GM21526 (cell line): ENCODE measurements around the gene CSMD2.
"Not testable (repeated sequence)": the region's sequence is repeated elsewhere in the genome, so short reads cannot be mapped to it uniquely, and the experiment has no call there.

Experiments
- ATAC-seq: cut with Tn5 transposase; IDR thresholded peaks from one replicate; pipeline ENCODE4 v1.9.1; 2021; ENCODE audit warnings: moderate library complexity; ENCODE audit not compliant: unreplicated experiment, low FRiP score

Gene CSMD2

DNA sequence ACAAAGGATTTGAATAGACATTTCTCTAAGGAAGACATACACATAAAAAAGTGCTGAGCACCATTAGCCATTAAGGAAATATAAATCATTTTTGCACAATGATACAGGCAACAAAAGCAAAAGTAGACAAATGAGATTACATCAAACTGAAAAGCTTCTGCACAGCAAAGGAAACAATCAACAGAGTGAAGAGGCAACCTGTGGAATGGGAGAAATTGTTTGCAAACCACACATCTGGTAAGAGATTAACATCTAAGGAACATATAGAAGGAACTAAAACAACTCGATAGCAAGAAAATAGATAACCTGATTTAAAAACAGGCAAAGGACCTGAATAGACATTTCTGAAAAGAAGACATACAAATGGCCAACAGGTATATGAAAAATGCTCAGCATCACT, 635.1 kb downstream of the CSMD2 start:
- no peak for ATAC-seq

DNA sequence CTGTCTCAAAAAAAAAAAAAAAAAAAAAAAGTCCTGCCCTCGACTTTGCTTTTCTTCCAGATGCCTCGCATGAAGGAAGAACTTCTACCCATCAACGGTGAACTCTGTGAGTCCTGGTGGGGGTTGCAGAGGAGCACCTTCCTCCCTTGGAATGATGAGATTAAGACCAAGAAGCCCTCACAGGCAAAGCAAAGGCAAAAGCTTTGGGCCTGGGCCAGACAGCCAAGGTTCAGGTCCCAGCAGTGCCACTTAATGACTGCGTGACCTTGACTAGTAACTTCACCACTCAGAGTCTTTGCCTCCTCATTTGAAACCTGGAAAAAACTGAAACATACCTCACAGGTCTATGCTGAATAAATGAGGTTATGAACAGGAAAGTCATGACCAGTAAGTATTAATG, 637.1 kb downstream of the CSMD2 start:
- no peak for ATAC-seq

DNA sequence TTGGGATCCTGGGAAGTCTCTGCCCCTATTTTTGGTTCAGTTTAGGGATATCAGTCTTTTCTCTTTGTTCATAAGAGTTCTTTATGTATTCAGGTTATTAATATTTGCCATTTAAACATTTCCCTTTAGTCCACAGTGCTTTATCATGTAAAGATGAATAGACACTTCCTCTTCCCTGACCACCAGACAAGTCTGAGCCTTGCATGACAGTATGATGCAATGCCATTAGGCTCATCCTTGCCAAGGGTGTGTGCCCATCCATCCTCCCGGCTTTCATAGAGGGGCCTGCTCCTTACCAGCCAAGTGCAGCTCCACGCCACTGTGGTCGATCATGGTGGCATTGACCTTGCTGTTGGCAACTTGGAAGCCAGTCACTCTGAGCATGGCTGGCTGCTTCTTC, 640.4 kb downstream of the CSMD2 start:
- no peak for ATAC-seq

DNA sequence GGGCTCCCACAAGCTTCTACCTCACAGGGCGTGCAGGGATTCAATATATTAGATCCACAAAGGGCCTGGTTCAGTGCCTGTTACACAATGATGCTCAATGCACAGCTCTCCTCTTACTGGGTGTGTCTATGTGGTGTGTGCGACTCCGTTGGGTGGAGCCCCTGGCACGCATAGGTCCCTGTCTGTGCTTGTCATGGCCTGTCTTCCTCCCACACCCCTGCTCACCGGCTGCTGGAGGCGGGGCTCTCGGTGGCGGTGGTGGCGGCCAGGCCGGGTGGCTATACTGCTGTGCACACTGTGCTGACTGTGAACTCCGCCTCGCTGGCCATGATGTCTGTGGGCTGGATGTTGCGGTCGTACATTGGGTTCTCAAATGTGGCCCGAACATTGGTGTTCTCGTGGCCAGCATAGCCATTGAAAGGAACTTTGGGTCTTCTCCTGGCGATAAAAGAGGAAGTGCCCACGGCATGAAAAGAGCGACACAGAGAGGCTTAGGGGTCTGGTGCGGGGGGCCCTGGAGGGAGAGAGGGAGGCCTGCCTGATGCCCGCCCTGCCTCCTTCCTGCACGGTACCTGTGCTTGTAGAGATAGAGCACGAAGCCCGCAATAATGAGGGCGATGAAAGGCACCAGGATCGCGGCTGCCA, 645.7 kb downstream of the CSMD2 start:
- ATAC-seq, result no peak

DNA sequence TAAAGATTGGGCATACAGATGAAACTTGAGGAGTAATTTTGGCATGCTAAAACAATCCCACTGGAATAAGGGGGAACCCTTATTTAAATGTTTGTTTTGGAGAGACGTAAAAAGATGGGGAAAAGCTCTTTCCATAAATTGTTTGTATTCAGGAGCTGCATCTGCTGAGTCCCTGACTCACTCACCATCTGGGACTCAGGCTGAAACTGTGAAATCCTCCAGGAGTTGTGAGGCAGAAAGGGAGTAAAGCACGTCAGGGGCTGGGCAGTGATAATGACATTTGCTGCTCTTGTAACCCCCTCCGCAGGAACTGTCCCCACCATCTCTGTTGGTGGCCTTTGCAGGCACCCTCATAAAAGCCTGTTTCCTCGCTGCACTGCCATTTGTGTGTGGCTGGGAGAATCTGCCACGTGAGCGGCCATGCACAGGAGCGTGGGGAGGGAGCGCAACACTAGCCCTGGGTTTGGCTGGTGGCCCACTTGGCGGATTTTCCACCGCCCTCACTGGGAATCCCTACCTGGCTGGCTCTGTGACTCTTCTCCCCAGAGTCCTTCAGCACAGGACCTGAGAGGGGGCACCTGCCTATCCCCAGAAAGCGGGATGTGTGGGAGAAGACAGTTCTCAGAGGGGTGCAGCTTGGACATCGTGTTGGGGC, 647.3 kb downstream of the CSMD2 start:
- ATAC-seq, result no peak

DNA sequence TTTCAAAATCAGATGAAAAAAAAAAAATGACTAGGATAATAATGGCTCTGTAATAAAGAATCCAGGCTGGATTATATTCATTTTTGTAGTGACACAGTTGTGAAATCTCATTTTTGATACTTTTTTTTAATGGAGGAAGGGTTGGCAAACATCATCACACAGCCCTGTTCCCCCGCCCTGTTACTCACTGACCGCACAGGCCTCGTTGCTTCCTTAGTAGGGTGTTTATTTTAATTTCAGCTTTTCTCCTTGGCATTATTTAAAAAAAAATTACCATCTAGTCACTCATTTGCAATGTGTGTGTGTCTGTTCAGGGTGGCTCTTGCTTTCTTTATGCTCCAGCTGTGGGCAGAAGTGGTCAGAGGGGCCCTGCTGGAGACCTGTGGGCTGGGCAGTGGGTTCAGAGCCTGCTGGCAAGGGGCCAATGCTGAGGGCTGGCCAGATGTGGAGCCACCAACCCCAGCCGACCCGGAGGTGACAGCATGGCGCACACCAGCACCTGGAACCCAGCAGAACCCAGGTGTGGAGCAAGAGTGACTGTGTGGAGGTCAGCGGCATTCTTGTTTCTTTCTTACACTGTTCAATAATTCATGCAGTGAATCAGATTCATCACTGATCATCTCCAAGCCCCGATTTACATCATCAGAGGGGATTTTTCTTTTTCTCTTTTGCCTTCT, 648.0 kb downstream of the CSMD2 start:
- ATAC-seq, result no peak

DNA sequence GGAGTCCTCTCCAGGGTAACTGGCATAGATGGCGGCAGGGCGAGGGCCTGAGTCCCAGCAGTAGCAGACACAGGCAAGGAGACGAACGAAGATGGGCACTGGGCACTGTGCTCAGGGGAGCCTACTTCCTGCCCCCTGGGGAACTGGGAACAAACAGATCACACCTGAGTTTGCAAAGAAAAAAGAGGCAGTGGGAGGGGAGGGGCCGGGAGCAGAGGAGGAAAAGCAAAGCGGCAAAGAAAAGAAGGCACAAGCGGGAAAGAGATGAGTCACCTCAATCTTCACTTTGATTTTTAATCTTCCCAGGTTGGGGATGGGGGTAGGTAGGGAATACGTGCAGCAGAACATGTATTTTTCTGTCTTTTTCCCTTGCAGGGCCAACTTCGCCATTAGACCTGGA, 648.6 kb downstream of the CSMD2 start:
- no peak for ATAC-seq

DNA sequence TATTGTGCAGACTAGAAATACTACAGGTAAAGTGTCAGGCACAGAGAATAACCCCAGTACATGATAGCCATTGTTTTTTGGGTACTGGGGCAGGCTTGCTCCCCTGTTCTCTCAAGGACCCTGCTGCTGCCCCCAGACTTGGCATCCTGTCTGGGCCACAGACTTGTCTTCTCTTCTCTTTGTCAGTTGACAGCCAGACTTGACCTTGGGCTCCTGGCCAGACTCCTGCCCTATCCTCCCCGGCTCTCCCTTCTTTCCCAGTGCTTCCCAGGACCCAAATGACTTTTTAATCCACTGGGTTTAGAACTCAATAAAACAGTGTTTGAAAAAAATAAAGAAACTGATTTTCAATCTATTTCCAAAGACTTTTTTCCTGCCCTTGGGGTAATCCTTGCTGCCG, 649.4 kb downstream of the CSMD2 start:
- no peak for ATAC-seq

DNA sequence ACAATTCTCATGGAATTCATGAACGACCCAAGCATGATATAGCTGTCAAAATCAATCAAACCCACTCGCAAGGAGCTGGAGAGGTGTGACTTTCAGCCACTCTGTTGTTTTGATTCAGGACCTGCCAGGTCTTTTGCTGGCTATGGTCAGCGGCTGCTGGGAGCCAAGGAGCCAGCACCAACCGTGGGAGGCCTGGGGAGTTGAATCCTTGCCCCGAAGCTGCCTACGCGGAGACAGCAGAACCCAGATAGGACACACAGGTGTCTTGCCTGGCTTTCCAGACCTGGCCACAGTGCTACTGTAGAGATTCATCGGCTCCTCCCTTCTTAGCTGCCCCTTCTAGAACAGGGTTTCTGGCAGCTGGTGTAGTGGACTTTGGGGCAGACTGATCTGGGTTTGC, 649.9 kb downstream of the CSMD2 start:
- ATAC-seq, result no peak

DNA sequence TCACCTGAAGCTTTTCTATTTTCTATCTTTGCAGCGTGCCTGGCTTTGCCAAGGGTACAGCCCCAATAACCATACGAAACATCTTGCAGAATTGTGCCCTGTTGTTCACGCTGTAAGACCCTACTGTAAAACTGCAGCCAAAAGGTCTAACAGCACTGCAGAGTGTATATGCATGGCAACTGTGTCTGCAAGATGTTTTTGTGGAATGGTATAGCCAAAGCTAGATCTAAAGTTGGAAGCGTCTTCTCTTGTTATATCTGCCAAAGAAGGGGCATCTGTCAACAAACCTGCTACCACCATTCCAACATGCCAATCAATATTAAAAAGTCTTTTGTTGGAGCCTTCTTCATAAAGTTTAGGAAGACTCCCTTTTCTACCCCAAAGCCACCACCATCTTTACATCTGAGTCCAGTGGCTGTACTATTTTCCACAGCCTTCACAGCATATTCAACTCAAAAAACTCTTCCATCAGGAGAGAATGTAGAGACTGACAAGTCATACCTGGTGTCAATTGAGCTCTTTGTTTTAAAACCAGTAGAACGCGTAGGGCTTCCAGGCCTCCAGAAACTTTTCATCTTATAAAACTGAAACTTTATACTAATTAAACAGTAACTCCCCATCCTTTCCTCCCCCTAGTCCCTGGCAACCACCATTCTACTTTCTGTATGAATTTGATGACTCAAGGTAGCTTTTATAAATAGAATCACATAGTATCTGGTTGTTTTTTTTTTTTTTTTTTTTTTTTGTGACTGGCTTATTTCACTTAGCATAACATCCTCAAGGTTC, 652.6 kb downstream of the CSMD2 start:
- no peak for ATAC-seq

DNA sequence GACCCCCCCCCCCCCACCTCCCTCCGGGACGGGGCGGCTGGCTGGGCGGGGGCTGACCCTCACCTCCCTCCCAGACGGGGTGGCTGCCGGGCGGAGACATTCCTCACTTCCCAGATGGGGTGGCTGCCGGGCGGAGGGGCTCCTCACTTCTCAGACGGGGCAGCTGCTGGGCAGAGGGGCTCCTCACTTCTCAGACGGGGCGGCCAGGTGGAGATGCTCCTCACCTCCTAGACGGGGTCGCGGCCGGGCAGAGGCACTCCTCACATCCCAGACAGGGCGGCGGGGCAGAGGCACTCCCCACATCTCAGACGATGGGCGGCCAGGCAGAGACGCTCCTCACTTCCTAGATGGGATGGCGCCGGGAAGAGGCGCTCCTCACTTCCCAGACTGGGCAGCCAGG, 655.8 kb downstream of the CSMD2 start:
- ATAC-seq, result not testable (repeated sequence)

DNA sequence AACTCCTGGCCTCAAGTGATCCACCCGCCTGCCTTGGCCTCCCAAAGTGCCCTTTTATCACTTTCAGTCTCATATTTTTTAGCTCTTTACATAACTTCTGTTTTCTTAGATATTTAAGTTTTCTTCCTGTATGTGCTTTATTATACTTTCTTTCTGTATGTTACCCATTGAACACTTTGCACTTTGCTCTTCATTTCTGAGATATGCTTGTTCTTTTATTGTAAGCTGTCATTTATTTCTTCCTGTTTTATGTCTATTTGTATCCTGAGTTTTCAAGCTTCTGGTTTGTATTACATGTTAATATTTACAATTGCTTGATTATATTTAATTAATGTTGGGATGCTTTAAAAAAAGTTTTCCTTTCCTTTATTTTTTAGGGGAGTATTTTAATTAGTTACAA, 656.9 kb downstream of the CSMD2 start:
- ATAC-seq, result no peak

DNA sequence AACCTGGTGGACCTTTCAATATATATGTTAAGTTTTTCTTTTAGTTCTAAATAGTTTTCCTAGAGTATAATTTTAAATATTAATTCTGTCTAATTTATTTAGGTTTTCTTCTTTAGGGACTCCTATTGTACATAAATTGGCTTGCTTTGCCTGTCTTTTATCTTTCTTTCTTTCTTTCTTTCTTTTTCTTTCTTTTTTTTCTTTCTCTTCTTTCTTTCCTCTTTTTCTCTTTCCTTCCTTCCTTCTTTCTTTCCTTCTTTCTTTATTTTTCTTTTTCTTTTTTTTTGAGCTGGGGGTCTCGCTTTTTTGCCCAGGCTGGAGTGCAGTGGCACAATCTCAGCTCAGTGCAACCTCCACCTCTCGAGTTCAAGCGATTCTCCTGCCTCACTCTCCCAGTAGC, 657.4 kb downstream of the CSMD2 start:
- no peak for ATAC-seq

DNA sequence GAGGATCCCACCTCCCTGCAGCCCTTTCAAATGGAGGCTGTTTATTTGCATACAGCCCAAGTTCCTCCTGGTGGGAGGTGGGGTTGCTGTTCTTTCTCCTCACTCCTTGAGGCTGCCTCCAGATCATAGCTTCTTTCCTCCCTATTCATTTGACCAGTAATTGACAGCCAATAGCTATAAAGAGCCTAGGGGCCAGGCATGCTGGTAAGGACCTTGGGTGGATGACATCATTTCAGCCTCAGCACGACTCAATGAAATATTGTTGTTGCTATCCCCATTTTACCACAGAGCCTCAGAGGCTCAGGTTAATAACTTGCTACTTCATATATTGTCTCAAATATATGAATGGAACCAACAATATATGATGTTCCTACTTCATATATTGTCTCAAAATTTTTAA, 661.5 kb downstream of the CSMD2 start:
- ATAC-seq, result no peak

DNA sequence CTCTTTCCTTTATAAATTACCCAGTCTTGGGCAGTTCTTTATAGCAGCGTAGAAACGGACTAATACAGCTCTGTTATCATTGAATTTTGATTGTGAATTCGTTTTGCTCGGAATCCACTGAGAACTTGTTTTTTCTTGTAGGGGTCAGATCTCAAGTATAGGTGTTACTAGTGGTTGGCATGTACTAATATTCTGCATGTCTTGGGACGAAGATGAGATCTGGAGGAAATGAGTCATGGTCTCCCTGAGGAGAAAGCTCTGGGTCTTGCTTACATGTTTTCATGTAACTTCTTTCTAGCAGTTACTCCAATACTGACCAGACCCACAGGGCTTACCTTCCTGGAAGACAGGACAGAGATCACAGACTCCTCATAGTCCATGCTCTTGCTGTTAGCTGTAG, 662.3 kb downstream of the CSMD2 start:
- no peak for ATAC-seq

DNA sequence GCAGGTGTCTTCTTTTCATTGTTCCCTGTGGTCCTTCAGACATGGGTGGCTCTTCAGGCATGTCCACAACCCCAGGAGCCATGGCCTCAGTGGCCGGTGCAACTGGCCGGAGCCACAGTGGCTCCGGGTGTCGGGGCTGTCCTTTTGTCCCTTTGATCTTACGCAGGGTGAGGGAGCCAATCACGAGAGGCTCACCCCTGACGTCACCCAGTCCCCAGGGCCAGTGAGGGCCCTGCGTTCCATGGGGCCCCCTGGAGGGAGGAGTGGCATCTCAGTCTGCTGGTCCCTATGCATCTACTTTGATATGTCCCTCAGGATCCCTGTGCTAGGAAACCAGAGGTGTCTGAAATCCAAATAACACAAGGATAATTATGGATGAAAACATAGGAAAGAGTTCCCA, 663.3 kb downstream of the CSMD2 start:
- no peak for ATAC-seq

DNA sequence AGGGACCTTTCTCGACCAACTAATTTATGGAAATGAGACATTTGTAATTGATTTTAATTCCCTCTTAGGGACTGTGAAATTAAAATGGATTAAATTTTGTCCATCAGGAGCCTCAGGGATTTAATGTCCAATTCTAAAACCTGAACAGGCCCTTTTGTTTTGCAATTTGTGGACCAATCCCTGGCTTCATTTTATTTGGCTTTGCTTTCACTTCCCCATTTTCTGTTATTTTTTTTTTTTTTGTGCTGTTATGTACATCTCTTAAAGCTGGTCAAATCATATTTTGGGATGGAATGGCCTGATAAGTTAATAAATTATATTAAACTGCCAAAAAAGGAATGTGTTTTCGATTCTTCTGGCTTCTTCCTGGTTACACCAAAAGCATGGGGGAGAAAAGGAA, 663.7 kb downstream of the CSMD2 start:
- no peak for ATAC-seq

DNA sequence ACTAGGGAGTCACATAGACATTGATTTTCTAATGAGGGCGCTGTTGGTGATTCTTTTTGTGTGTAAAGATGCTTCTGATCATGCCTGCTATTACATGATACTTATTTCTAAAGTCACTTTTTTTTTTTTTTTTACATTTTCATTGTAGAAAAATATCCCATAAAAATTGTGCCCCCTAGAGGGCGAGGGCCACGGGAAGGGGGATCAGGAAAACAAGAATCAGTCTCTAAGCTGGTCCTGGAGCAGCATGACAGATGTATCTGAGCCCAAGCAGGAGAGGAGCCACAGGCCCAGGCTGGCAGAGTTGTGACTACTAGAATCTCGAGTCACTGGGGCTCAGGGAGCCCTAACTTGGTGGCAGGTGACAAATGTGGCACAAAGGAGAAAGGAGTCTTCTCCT, 664.5 kb downstream of the CSMD2 start:
- ATAC-seq, result no peak

DNA sequence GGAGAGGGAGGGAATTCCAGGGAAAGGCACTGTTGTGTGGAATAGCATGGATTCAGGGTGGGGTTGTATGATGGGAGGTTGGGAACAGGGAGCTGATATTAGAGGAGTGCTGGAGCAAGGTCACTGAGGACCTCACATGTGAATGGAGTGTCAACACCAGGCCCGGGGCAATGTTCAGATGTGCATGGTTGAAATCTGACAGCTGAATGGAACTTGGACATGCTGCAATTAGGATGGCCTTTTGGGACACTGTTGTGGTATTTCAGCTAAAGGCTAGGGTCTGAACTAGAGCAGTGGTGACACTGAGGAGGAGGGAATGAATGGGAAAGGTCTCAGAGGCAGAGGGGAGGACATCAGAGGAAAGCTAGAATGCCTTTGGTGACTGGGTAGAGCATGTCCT, 667.6 kb downstream of the CSMD2 start:
- ATAC-seq, result no peak

DNA sequence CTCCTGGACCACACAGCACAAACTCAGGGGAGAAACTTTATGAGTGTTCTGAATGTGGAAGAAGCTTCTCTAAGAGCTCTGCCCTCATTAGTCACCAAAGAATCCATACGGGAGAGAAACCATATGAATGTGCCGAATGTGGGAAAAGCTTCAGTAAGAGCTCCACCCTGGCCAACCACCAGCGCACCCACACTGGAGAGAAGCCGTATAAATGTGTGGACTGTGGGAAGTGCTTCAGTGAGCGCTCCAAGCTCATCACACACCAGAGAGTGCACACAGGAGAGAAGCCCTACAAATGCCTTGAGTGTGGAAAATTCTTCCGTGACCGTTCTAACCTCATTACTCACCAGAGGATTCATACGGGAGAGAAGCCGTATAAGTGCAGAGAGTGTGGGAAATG, 670.1 kb downstream of the CSMD2 start:
- no peak for ATAC-seq

DNA sequence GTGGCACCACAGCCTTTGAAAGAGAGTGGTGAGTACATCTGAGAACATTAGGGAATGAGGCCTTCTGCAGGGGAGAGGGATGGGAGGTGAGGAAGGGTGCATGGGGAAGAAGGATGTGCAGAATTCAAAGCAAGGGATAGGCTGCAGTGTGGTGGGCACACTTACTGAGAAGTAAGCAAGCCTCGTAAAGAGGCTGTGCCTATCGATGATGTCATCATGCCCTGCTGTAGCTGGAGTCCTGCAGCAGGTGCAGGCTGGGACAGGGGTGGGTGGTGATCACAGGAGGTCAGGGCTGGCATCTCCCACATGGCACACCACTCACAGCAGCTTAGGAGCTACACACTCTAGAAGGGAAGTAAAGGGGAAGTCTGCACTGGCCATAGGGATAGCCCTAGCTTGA, 676.4 kb downstream of the CSMD2 start:
- no peak for ATAC-seq
